ENCODE data around the gene TMA7B. TPM values are rescaled to one million over a fixed set of nuclear protein-coding genes. Genes with fewer than 3 reads are reported as not detected.

The TMA7B gene
- total RNA-seq, 4 donors from 2014 or later, result not detected

GRCh38 chr22:39932918-39933649 is 27.1 kb upstream of the TMA7B start:
- H3K27ac ChIP-seq, result peak overlapping the region in 2 of 4 donors; percentile 6 to 50
- no peaks in the 10 kb centered on the region for H3K36me3 ChIP-seq
- TF ChIP-seq CTCF (IDR thresholded peaks at IDR 0.05) (peak; percentile 14 to 75 (median 60)), POLR2A (IDR thresholded peaks at IDR 0.05) (no peak)
- no peak overlapping the region for H3K4me3 ChIP-seq
- DNase-seq, result peak in 2 of 3 donors; percentile 44 to 82
- H3K27me3 ChIP-seq, result no peaks in the 10 kb centered on the region
- H3K9me3 ChIP-seq, result no peaks in the 10 kb centered on the region
- H3K4me1 ChIP-seq, result no peaks in the 10 kb centered on the region

- Histone ChIP-seq H3K27ac (peak overlapping the region in 2 of 4 donors; percentile 6 to 50), H3K4me3 (no peak overlapping the region), H3K27me3 (no peaks in the 10 kb centered on the region), H3K36me3 (no peaks in the 10 kb centered on the region), H3K4me1 (no peaks in the 10 kb centered on the region), H3K9me3 (no peaks in the 10 kb centered on the region)
- peak in 1 of 3 donors; percentile 24 for DNase-seq
- TF ChIP-seq POLR2A (IDR thresholded peaks at IDR 0.05) (no peak), CTCF (IDR thresholded peaks at IDR 0.05) (no peak)
Measured at GRCh38 chr22:39933741-39934140, 26.5 kb upstream of the TMA7B start.

GRCh38 chr22:39935116-39935515 is 25.1 kb upstream of the TMA7B start:
- Histone ChIP-seq H3K4me3 (no peak overlapping the region), H3K9me3 (no peaks in the 10 kb centered on the region), H3K4me1 (no peaks in the 10 kb centered on the region), H3K27me3 (no peaks in the 10 kb centered on the region), H3K27ac (peak overlapping the region in 1 of 4 donors; percentile 3), H3K36me3 (no peaks in the 10 kb centered on the region)
- DNase-seq, result no peak
- TF ChIP-seq POLR2A (IDR thresholded peaks at IDR 0.05), result no peak
- TF ChIP-seq CTCF (IDR thresholded peaks at IDR 0.05), result no peak

- H3K4me1 ChIP-seq, result no peaks in the 10 kb centered on the region
- no peaks in the 10 kb centered on the region for H3K27me3 ChIP-seq
- no peak for DNase-seq
- no peaks in the 10 kb centered on the region for H3K36me3 ChIP-seq
- no peaks in the 10 kb centered on the region for H3K9me3 ChIP-seq
- H3K27ac ChIP-seq, result no peak overlapping the region
- no peak overlapping the region for H3K4me3 ChIP-seq
- no peak for TF ChIP-seq POLR2A (IDR thresholded peaks at IDR 0.05)
- no peak for TF ChIP-seq CTCF (IDR thresholded peaks at IDR 0.05)
Measured at GRCh38 chr22:39935612-39936011, 24.6 kb upstream of the TMA7B start.

GRCh38 chr22:39936523-39937145 is 23.6 kb upstream of the TMA7B start:
- Histone ChIP-seq H3K4me3 (no peak overlapping the region), H3K36me3 (no peaks in the 10 kb centered on the region), H3K27ac (peak overlapping the region in 1 of 4 donors; percentile 50), H3K27me3 (no peaks in the 10 kb centered on the region), H3K9me3 (no peaks in the 10 kb centered on the region), H3K4me1 (no peaks in the 10 kb centered on the region)
- peak in 1 of 3 donors; percentile 29 for DNase-seq
- no peak for TF ChIP-seq POLR2A (IDR thresholded peaks at IDR 0.05)
- no peak for TF ChIP-seq CTCF (IDR thresholded peaks at IDR 0.05)

All from Peyer's patch (tissue), 4 donors.